GM18870 (cell line): Measurements from ENCODE around the gene KCNC2.
A peak's percentile ranks its signal among the peaks of the same experiment; 100 is the strongest.
"Not testable (repeated sequence)": the region's sequence is repeated elsewhere in the genome, so short reads cannot be mapped to it uniquely, and the experiment has no call there.

Experiments used
- ATAC-seq: cut with Tn5 transposase; IDR thresholded peaks from one replicate; pipeline ENCODE4 v1.9.1; 2021; ENCODE audit warnings: moderate library complexity; ENCODE audit not compliant: unreplicated experiment

The KCNC2 gene

GRCh38 chr12:75209812-75210138, at the start of gene KCNC2:
KCNC2 (minus strand) TSS chr12:75209839.
- no peak for ATAC-seq

- ATAC-seq: no peak
These were observed 49.5 kb upstream of the KCNC2 start for GRCh38 chr12:75259143-75259542.

GRCh38 chr12:75257510-75257909, 47.9 kb upstream of the KCNC2 start:
- ATAC-seq: no peak

GRCh38 chr12:75245108-75245507, 35.5 kb upstream of the KCNC2 start:
- ATAC-seq: no peak

- peak; percentile 68 for ATAC-seq
These were observed 30.3 kb upstream of the KCNC2 start for GRCh38 chr12:75239987-75240386.

- ATAC-seq: no peak
These were observed 26.6 kb upstream of the KCNC2 start for GRCh38 chr12:75236206-75236605.

- no peak for ATAC-seq
These were observed 17.5 kb upstream of the KCNC2 start for GRCh38 chr12:75227132-75227531.

GRCh38 chr12:75212072-75212471, 2.4 kb upstream of the KCNC2 start:
- ATAC-seq: no peak

- no peak for ATAC-seq
These were observed 505 bp downstream of the KCNC2 start for GRCh38 chr12:75208856-75209811.

- ATAC-seq: no peak
These were observed 2.1 kb downstream of the KCNC2 start for GRCh38 chr12:75207338-75208083.

GRCh38 chr12:75205558-75205957, 4.1 kb downstream of the KCNC2 start:
- ATAC-seq: no peak

- no peak for ATAC-seq
These were observed 12.8 kb downstream of the KCNC2 start for GRCh38 chr12:75196865-75197264.

GRCh38 chr12:75196408-75196807, 13.2 kb downstream of the KCNC2 start:
- no peak for ATAC-seq

GRCh38 chr12:75194250-75194649, 15.4 kb downstream of the KCNC2 start:
- no peak for ATAC-seq

GRCh38 chr12:75192196-75192595, 17.4 kb downstream of the KCNC2 start:
- ATAC-seq: no peak

GRCh38 chr12:75190846-75191245, 18.8 kb downstream of the KCNC2 start:
- ATAC-seq: no peak

GRCh38 chr12:75185881-75186280, 23.8 kb downstream of the KCNC2 start:
- ATAC-seq: not testable (repeated sequence)

- no peak for ATAC-seq
These were observed 25.1 kb downstream of the KCNC2 start for GRCh38 chr12:75184516-75184915.

- no peak for ATAC-seq
These were observed 25.7 kb downstream of the KCNC2 start for GRCh38 chr12:75183967-75184366.

GRCh38 chr12:75177997-75178396, 31.6 kb downstream of the KCNC2 start:
- ATAC-seq: peak; percentile 93

GRCh38 chr12:75172611-75173010, 37.0 kb downstream of the KCNC2 start:
- ATAC-seq: no peak

GRCh38 chr12:75170640-75171185, 38.9 kb downstream of the KCNC2 start:
- peak; percentile 66 for ATAC-seq
